22Rv1 (cell line): Measurements from ENCODE around the gene GRIK4.

Source experiments
- ZFX ChIP-seq: fragments of 450-650 bp; IDR thresholded peaks from 2 replicates; pipeline ENCODE4 v1.6.1; 2017; ENCODE audit warnings: antibody characterized with exemption, borderline replicate concordance
- TF ChIP-seq, protein P1 (sequence below): fragments of 450-650 bp; IDR thresholded peaks from 2 replicates; pipeline ENCODE4 v1.5.1; 2017; ENCODE audit warnings: mild to moderate bottlenecking

DNA sequence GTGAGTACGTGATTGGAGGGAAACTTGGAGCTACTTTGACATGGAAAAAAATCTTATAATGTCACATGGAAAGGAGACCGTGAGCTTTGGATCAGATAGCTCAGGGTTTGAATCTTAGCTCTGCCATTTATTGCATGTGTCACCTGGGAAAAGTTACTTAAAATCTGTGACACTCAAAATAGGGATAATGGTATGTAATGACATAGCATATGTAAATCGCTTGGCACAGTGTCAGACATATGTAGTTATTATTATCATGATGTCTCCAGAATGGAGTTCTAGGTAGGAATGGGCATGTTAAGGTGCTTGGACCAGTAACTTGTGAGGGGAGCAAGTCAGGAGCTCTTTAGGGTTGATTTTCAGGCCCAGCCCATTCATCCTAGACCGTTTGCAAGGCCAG lies 75.8 kb downstream of the GRIK4 start:
- TF ChIP-seq, protein P1, sequence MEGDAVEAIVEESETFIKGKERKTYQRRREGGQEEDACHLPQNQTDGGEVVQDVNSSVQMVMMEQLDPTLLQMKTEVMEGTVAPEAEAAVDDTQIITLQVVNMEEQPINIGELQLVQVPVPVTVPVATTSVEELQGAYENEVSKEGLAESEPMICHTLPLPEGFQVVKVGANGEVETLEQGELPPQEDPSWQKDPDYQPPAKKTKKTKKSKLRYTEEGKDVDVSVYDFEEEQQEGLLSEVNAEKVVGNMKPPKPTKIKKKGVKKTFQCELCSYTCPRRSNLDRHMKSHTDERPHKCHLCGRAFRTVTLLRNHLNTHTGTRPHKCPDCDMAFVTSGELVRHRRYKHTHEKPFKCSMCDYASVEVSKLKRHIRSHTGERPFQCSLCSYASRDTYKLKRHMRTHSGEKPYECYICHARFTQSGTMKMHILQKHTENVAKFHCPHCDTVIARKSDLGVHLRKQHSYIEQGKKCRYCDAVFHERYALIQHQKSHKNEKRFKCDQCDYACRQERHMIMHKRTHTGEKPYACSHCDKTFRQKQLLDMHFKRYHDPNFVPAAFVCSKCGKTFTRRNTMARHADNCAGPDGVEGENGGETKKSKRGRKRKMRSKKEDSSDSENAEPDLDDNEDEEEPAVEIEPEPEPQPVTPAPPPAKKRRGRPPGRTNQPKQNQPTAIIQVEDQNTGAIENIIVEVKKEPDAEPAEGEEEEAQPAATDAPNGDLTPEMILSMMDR: no peak
- TF ChIP-seq ZFX: no peak
